KMS-11 (cell line): ENCODE measurements around the gene NUAK2.

ENCODE experiments used
- H2AFZ ChIP-seq: fragments of 200-600 bp; sonication (generic); 2 replicates; pipeline ENCODE4 v1.6.1; 2016; ENCODE audit warnings: antibody characterized with exemption, mixed run types, low read depth
- H3K27ac ChIP-seq: fragments of 200-600 bp; sonication (generic); 2 replicates; pipeline ENCODE4 v1.6.1; 2016; ENCODE audit warnings: mild to moderate bottlenecking, mixed run types
- H3K27me3 ChIP-seq: fragments of 200-600 bp; sonication (generic); 2 replicates; pipeline ENCODE4 v1.6.1; 2017; ENCODE audit warnings: mild to moderate bottlenecking, low read depth, mixed run types, moderate library complexity; ENCODE audit not compliant: insufficient read depth
- H3K36me3 ChIP-seq: fragments of 200-600 bp; sonication (generic); 2 replicates; pipeline ENCODE4 v1.6.1; 2017; ENCODE audit warnings: mild to moderate bottlenecking, mixed run types; ENCODE audit not compliant: insufficient read depth
- H3K4me1 ChIP-seq: fragments of 200-600 bp; sonication (generic); 2 replicates; pipeline ENCODE4 v1.6.1; 2016; ENCODE audit warnings: mild to moderate bottlenecking, low read depth, mixed run types; ENCODE audit not compliant: poor library complexity, severe bottlenecking
- H3K4me2 ChIP-seq: fragments of 200-600 bp; sonication (generic); 2 replicates; pipeline ENCODE4 v1.7.0; 2016; ENCODE audit warnings: mild to moderate bottlenecking, mixed run types
- H3K4me3 ChIP-seq: fragments of 200-600 bp; sonication (generic); IDR thresholded peaks from 2 replicates; pipeline ENCODE4 v1.6.1; 2017; ENCODE audit warnings: low read depth, low read length, mixed read lengths; ENCODE audit not compliant: insufficient read depth
- H3K79me2 ChIP-seq: fragments of 200-600 bp; sonication (generic); 2 replicates; pipeline ENCODE4 v1.6.1; 2016; ENCODE audit warnings: low read depth, mixed run types; ENCODE audit not compliant: insufficient read depth
- H3K9ac ChIP-seq: fragments of 200-600 bp; sonication (generic); 2 replicates; pipeline ENCODE4 v1.6.1; 2016; ENCODE audit warnings: mild to moderate bottlenecking, mixed run types
- H4K20me1 ChIP-seq: fragments of 200-600 bp; sonication (generic); 2 replicates; pipeline ENCODE4 v1.6.1; 2016; ENCODE audit warnings: mild to moderate bottlenecking, mixed run types; ENCODE audit not compliant: insufficient read depth
- CTCF ChIP-seq: fragments of 200-600 bp; sonication (generic); conservative IDR thresholded peaks from 2 replicates; pipeline ENCODE4 v1.6.1; 2017; ENCODE audit warnings: low read depth, mild to moderate bottlenecking, antibody characterized with exemption, low read length, moderate library complexity, mixed read lengths

NUAK2 gene

GRCh38 chr1:205261946-205262691, 59.4 kb downstream of the NUAK2 start:
- no peak overlapping the region for H3K27ac ChIP-seq
- no peak overlapping the region for H3K9ac ChIP-seq
- no peaks in the 10 kb centered on the region for H4K20me1 ChIP-seq
- no peak overlapping the region for H3K4me3 ChIP-seq
- H3K4me2 ChIP-seq = peak overlapping the region; percentile 40; the same call in 1 of the 2 replicates
- no peaks in the 10 kb centered on the region; the same call in 1 of the 2 replicates for H3K79me2 ChIP-seq
- H3K36me3 ChIP-seq = no peaks in the 10 kb centered on the region
- H3K4me1 ChIP-seq = peaks cover 78% of the 10 kb centered on the region
- no peak for TF ChIP-seq CTCF
- no peak overlapping the region for H2AFZ ChIP-seq
- H3K27me3 ChIP-seq = no peaks in the 10 kb centered on the region

GRCh38 chr1:205260948-205261732, 60.4 kb downstream of the NUAK2 start:
- no peak overlapping the region for H3K9ac ChIP-seq
- no peak overlapping the region for H3K4me3 ChIP-seq
- H3K79me2 ChIP-seq = no peaks in the 10 kb centered on the region; the same call in 1 of the 2 replicates
- TF ChIP-seq CTCF = no peak
- H3K27me3 ChIP-seq = no peaks in the 10 kb centered on the region
- peaks cover 88% of the 10 kb centered on the region for H3K4me1 ChIP-seq
- H2AFZ ChIP-seq = no peak overlapping the region
- H4K20me1 ChIP-seq = no peaks in the 10 kb centered on the region
- peak overlapping the region; percentile 4; the same call in 1 of the 2 replicates for H3K4me2 ChIP-seq
- H3K36me3 ChIP-seq = no peaks in the 10 kb centered on the region
- H3K27ac ChIP-seq = no peak overlapping the region

GRCh38 chr1:205259998-205260397, 61.5 kb downstream of the NUAK2 start:
- Histone ChIP-seq H3K4me2 (peak overlapping the region; percentile 84), H3K36me3 (no peaks in the 10 kb centered on the region), H3K27me3 (no peaks in the 10 kb centered on the region), H3K9ac (no peak overlapping the region; the same call in 1 of the 2 replicates), H2AFZ (peak overlapping the region; percentile 32; the same call in 1 of the 2 replicates), H4K20me1 (no peaks in the 10 kb centered on the region), H3K79me2 (no peaks in the 10 kb centered on the region; the same call in 1 of the 2 replicates), H3K4me3 (peak overlapping the region; percentile 78), H3K4me1 (peaks cover 99% of the 10 kb centered on the region), H3K27ac (peak overlapping the region; percentile 73; the same call in 1 of the 2 replicates)
- no peak for TF ChIP-seq CTCF

GRCh38 chr1:205259324-205259832, 62.2 kb downstream of the NUAK2 start:
- Histone ChIP-seq H3K27ac (peak overlapping the region; percentile 73), H3K36me3 (no peaks in the 10 kb centered on the region), H3K79me2 (no peaks in the 10 kb centered on the region; the same call in 1 of the 2 replicates), H3K9ac (peak overlapping the region; percentile 40; the same call in 1 of the 2 replicates), H3K4me3 (peak overlapping the region; percentile 78), H3K27me3 (no peaks in the 10 kb centered on the region), H4K20me1 (no peaks in the 10 kb centered on the region), H2AFZ (peak overlapping the region; percentile 32; the same call in 1 of the 2 replicates), H3K4me2 (peak overlapping the region; percentile 84), H3K4me1 (peaks cover 100% of the 10 kb centered on the region)
- TF ChIP-seq CTCF = no peak
